Inflammatory macrophage (primary cell): ENCODE measurements around the gene ASB13.

Source experiments
- DNase-seq, 2 donors: peaks; one replicate each; pipeline ENCODE4 v3.0.0-alpha.2; 2020 to 2022
- total RNA-seq, 18 experiments: gene quantifications; one replicate each; lab custom pipeline; 2026; ENCODE audit warnings: mixed read lengths in 6 of 18, inconsistent platforms in 2 of 18; lab: John Stamatoyannopoulos, UW

Gene ASB13, protein sequence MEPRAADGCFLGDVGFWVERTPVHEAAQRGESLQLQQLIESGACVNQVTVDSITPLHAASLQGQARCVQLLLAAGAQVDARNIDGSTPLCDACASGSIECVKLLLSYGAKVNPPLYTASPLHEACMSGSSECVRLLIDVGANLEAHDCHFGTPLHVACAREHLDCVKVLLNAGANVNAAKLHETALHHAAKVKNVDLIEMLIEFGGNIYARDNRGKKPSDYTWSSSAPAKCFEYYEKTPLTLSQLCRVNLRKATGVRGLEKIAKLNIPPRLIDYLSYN
- 2.8 to 44.5 (median 32.1) reads per million in 18 experiments for total RNA-seq

DNA sequence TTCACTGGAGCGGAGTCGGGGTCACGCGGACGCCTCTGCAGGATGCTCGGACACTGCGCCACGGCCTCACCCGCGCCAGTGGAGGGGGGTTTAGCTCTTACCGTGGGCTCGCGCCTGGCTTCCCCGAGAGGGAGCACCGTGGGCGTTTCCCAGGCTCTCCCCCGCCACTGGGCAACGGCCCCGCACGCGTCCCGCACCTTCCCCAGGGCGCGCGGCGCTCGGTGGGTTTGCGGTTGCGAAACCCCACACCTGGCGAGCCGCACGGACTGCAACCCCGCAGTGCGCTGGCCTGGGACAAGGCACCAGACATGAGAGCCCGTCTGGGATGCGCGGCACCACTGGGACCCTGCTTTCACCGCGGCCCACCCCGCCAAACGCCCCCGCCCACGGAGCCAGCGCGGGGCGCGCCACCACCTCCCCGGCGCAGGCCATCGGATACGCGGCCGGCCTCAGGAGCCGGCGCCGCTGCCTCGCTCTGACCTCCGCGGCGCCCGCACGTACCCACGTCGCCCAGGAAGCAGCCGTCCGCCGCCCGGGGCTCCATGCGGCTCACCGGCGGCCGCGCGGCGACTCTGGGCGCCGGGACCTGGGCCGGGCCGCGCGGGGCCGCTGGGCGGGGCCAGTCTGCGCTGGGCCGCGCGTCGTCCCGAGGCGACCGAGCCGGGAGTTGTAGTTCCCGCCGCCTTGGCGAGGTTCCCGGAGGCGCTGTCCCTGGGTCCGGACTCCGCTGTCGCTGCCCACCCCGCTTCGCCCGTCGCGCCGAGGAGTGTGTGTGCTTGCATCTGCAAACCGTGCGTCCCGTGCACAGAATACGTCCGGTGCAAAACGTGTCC, at the start of gene ASB13:
ASB13 (minus strand) TSS at position 588 of the 833 bp plus-strand sequence; CDS start at position 544, 44 bp downstream.
- DNase-seq: peak; percentile 62 to 76

DNA sequence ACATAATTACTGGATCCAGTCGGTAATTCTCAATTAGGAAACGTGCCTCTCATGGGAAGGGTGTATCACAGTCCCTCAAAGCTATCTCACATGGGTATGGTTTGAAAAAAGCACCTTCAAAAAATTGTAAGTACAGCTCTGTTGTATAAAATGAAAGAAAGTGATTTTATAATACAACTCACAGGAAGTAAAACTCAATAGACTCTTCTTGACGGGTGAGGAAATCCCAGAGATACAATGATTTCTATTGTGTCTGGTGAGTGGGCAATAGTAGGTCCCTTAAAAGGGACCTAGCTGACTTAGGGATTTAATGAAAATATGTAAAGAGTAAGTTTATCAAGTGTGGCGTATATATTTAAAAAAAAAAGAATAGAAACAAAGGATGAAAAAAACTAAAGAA, 45.2 kb upstream of the ASB13 start:
- no peak for DNase-seq

DNA sequence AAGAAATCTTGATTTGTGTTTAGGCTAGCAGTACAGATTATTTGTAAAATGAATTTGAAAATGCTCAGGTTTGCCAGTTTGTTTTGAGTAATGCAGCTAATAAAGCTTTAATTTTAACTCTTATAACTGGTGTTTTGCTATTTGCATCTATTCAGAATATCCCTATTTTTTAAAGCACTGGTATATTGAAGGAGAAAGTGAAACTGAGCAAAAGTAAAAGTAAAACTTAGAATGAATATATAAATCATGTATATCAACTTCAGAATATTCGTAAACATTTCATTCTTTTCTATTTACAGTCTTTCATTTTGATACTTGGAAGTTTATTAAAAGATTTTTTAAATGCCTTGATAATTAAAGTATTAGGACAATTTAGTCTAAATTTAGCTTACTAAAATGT, 44.5 kb upstream of the ASB13 start:
- DNase-seq: no peak

DNA sequence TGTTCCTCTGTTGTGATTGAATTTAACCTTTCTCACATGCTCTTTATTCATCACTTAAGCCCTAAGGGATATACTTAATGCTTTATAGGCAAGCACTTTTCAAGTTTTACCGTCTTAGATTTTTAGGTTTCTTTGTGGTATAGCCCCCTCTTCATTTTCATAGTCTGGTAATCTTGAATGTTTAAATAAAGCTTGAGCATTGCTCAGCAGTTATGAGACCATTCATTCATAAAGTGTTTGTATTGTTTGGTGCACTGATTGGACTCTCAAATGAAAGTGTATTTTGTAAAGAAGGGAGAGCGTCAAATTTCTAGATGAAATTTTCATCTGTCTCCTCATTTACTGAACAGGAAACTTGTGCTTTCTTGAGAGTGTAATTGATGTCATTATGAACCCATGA, 43.5 kb upstream of the ASB13 start:
- no peak for DNase-seq

DNA sequence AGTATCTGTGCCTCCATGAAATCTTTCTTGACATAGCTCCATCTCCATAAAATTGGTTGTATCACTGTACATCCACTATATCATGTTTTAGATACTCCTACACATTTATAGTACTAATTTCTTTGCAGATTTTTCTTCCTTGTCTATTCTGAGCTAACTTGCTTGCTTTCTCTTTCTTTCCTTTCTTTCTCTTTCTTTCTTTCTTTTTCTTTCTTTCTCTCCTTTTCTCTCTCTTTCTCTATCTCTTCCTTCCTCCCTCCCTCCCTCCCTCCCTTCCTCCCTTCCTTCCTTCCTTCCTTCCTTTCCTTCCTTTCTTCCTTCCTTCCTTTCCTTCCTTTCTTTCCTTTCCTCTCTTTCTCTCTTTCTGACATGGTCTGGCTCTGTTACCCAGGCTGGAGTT, 42.0 kb upstream of the ASB13 start:
- no peak for DNase-seq

DNA sequence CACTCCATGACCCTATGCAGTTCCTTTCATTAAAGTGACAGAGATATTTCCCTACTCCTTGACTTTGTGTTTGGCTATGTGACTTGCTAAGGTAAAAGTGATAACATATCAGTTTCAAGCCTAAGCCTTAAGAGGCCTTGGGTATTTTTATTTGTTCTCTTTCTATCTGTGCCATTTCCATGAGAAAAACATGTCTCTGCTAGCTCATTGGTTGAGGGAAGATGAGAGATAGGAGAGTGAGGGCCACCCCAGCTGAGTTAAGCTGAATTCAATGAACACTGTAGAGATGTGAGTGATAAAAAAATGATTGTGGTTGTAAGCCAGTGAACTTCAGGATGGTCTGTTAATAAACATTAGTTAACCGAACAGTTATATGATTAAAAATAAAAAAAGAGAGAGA, 31.7 kb upstream of the ASB13 start:
- DNase-seq: no peak

DNA sequence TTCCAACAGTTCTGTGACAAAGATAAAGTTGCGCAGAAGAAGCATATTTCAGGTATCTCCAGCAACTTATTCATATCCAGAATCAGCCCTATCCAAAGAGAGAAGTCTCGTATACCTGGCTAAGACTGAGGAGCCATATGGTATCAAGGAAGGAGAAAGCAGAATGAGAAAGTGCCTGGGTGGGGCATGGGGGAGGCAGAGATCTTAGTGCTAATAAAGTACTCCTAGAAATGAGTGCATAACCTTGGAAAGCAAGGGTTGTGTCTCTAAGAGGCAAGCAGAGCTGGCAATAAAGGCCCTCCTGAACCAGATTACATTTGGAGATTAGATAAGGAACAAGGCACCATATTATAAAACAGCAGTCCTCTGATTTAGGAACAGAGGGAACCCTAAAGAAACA, 30.9 kb upstream of the ASB13 start:
- no peak for DNase-seq

DNA sequence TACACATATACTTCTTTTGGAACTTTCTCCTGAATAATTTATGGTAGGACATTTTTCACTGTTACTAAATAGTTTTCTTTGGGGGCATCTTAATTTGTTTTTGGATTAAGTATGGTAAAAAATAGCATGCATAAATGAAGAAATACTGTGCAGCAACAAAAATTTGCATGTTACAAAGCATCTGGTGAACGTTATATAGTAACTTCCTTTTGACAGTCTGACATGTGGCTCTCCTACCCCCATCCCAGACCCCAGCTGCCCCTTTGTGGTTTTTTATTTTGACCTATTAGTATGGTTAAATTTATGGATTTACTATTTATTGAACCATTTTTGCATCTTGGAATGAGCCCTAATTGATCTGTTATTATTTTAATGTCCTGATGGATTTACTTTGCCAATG, 28.2 kb upstream of the ASB13 start:
- DNase-seq: no peak

DNA sequence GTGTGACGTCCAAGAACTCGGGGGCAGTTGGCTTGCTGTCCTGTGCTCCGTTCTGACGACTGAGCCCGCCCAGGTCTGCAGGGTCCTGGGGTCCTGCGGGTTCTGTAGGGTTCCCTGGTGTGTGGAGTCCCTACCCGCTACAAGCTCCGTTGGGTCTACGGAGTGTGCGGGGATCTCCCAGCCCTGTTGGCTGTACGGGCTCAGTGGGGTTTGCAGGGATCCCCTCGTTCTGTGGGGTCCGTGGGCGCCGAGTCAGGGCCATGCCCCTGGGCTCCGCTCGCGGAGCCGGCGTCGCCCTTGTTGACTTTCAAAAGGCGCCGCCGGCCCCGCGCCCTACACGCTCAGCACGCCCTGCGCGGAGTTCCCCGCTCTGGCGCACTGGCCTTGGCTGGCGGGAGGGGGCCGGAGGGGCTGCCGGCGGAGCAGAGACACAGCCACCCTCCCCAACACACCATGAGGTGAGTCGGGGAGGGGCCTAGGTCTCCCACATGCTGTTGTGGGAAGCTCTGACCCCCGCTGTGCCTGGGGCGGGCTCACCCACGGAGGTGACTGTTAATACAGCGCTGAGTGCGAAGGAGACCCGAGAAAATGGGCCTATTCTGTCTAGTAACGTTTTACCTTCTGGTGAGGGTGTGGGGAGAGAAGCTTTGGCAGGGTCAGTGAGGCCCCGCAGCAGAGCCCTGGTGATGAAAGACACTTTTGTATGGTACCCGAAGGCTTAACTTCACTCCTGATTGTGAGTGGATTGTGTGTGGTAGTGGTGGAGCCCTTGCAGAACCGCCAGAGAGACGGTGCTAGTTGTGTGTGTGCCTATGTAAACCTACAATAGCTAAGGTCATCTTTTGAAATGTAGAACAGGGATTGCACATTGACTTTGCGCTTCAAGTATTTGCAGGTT, 26.3 kb upstream of the ASB13 start:
- peak in 1 of 2 donors; percentile 24 for DNase-seq

DNA sequence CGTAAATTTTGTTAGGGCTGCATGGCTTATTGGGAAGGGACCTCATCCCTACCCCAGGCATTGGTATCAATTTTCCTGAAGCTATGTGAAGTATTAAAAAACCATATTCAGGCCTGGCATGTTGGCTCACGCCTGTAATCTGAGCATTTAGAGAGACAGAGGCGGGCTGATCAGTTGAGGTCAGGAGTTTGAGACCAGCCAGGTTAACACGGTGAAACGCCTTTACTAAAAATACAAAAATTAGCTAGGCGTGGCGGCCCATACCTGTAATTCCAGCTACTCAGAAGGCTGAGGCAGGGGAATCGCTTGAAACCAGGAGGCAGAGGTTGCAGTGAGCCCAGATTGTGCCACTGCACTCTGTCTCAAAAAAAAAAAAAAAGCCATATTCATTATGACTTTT, 25.4 kb upstream of the ASB13 start:
- no peak for DNase-seq

DNA sequence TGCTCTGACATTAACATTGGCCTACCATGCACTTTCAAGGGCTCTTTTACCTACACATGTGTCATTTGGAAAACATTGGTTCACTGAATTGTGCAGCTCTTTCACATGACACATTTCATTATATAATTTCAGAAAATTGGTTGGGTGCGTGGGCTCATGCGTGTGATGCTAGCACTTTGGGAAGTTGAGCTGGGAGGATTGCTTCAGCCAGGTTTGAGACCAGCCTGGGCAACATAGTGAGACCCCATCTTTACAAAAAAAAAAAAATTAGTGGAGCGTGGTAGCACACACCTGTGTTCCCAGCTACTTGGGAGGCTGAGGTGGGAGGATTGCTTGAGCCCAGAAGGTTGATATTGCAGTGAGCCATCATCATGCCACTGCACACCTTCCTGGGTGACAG, 22.2 kb upstream of the ASB13 start:
- DNase-seq: no peak

DNA sequence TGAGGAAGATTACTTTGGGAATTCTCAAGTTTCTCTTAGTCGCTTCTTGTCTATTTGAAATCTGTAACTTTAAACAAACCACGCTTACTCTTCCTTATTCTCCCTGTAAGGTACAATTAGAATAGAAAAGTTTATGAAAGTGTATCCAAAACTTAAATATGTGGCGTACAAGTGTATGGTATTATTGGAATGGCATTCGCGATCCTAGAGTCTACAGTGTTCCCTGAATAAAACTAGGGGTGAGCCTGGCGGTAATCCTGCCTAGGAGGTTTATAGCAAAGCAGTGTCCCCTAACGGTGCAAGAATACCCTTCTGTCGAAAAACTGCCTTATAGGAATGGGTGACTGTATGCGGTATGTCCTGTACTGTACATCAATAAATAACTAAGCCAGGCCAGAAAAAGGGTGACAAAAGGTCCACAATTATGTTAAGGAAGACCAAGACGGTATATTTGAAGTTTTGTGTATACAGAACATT, 19.4 kb upstream of the ASB13 start:
- no peak for DNase-seq

DNA sequence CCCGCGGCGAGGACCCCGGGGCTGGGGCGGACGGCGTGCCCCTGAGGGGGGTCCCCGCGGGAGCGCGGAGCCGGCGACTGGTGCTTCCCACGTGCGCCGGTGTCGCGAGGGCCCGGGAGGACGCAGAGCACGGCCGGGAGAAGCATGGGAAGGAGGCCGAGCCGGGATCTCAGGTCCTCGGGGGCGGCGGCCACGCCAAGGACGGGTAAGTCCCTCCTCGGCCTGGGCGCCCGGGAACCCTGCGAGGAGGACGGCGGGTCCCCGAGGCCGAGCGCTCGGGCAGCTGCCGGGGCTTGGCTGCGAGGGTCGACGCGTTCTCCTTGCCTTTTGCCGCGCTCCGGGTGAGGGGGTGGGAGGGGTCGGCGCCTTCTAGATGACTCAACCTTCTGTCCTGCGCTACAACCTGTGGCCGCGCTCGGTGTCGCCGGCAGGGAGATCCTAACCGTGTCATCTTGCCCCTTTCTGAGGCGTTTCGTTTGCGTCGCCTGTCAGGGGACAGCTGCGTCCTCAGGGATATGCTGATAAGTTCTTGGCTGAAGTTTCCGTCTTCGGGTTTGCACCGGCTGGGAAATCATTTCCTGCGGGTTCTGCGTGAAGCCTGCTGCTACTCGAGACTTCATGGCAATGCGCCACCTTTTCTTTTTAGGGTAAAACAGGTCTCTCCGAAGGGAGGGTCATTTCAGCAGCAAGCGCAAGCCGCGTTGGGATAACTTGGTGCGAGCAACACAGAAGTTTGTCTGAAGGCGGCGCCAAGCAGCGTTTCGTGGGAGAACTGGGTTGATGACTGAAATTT, 18.8 kb upstream of the ASB13 start:
- DNase-seq: peak; percentile 30 to 62

DNA sequence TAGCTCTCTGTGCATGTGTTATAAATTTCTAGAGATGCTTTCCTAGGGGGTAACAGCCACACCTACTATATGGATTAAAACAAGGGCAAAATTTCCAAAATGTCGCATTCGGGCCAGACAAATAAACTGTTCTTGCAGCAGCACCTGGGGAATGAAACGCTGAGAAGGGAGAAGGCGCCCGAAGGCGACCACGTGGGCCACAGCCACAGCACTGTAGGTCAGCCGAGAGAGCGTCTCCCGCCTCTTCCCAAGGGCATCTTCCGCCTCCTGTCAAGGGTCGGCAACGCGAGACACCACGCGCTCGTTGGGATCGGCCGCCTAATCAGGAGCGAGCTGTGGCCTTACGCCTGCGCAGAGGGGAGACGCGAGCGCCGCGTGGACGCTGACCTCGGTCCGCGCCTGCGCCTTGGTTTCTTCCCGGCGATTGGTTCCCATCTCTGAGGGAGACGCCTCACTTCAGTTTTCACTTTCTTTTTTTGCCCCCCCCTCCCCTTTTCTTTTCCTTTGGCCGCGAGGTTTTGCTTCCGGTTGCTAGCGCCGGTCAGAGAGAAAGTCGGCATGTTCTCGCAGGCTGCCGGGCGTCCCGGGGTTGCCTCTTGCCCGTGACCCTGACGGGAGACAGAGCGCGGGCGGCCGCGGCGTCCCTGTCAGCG, 18.0 kb upstream of the ASB13 start, which contains the start of gene TASOR2:
TASOR2 (plus strand) TSS at position 521 of the 653 bp plus-strand sequence. CDS start 35,805 bp downstream, outside the sequence.
- DNase-seq: peak; percentile 99

DNA sequence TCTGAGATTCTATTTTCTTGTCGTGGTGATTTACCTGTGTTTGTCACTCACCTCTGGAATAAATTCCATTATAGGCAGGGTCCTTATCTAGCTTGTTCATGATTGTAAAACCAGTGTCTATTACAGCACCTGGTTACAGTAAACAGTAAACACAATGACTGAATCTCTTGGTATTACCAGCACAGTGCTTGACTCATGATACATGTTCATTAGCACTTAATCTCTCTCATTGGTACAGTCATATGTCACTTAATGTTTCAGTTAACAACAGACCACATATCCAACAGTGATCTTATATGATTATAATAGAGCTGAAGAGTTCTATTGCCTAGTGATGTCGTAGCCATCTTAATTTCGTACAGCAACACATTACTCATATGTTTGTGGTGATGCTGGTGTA, 16.7 kb upstream of the ASB13 start:
- no peak for DNase-seq

DNA sequence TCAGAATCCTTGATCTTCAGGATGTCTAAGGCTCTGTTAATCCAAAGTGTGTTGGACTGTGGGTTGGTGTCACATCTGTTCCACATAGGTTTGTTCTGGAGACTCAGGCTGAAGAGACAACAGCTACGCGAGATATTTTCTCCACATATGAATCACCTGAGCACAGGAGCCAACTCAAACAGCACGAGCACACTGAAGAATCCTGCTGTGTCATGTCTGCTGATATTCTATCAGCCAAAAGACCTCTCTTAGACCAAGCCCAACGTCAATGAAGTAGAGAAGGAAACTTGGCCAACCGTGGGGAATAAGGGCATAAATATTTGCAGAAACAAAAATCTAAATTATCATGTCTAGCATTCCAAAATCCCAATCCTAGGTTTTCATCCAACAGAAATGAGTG, 15.5 kb upstream of the ASB13 start:
- no peak for DNase-seq

DNA sequence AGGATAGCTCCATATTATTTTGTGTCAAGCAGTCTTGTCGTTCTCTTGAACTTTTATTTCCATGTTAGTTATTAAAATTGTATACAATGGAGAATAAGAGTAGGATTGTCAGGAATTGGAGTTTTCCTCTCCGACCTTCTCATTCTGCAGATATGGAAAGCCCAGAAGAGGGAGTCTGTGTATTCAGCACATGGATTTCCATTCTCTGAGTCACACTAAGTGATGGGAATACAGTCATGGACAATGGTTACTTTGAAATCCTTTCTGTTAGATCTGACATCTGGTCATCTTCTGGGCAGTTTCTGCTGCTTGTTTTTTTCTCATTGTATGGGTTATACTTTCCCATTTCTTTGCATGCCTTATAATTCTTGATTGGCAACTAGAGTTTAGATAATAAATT, 13.2 kb upstream of the ASB13 start:
- DNase-seq: no peak

DNA sequence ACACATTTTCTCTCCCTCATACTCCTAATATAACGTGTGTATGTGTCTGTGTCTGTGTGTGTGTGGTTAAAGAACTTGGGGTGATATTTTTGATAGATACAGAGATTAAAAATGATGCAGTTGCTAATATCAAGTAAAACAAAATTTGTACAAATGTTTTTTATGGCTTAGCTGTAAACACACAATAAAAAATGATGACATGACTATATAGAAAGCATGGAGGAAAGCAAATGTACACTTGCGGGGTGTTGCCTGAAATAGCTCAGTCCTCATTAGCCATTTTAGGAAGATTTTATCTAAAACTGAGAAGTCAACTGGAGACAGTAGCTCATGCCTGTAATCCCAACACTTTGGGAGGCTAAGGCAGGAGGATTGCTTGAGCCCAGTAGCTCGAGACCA, 12.6 kb upstream of the ASB13 start:
- no peak for DNase-seq

DNA sequence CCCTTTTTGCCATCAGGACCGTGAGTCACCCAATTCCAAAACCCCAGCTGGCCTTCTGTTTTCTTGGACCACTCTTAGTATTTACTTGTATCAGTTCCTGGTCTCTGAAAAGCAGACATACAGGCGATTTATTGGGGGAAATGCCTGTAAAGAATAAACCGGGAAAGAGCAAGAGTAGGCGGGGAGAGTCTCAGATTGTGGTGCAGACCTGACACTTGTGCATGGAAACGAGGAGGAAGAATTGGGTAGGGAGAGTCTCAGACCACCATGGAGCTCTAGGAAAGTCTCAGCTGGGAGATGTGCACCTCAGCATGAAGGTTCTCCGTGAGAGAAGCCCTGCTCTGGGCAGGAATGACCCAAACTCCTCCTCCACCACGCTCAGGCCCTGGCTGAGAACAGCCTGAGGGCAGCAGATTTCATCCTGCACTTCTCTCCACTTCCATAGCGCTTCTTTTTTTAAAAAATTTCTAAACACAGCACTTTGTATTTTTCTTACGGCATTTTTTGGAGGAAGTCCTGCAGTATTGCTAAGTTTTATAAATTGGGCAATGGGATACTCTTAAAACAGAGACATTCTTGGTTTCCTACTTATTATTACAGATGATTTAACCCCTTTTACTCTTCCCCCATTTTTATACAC, 12.1 kb upstream of the ASB13 start:
- peak in 1 of 2 donors; percentile 50 for DNase-seq

DNA sequence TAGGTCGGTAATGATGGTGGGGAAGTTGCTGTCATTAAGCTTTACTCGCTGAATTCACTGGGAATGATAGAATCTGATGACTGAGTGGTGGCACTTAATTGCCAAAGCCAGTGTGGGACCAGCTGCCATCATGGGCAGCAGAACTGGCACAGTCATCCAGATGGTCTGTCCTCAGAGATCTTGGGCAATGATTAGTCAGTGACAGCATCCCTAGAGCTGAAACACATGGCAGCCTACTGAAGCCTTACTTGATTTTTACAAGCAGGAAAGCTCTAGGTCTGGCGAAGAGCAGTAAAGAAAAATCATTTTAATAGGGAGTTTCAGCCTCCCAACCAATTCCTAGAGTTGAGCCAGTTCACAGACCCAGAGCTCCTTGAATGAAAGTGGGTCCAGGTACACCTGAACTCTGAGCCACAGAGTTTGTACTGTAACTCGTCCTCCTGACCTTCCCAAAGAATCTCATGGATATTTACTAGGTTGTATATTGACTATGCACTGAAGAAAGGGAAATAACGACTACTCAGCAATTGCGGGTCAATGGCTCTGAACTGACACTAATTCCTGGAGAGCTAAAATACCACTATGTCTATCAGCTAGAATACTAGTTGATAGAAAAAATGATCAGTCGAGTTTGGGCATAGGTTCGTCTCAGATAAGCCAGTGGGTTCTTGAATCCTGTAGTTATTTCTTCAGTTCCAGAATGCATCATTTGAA, 4.4 kb upstream of the ASB13 start:
- DNase-seq: no peak
